Right atrium auricular region (tissue), 2 donors: ENCODE data around the gene ILDR2. TPM values are rescaled to one million over a fixed set of nuclear protein-coding genes. Genes with fewer than 3 reads are reported as not detected.

Experiments used
- DNase-seq: peaks from one replicate; pipeline ENCODE4 v3.0.0-alpha.2; 2019; ENCODE audit warnings: low spot score
- H3K27ac ChIP-seq, 2 donors: fragments of 200-600 bp; sonication (generic); 1 replicate in 1 of 2; 2 replicates in 1 of 2; pipeline ENCODE4 v1.5.1; 2016 to 2019
- H3K27me3 ChIP-seq, 2 donors: fragments of 200-600 bp; sonication (generic); one replicate each; pipeline versions ENCODE4 v1.5.1 to v1.6.0; 2017 to 2019
- H3K36me3 ChIP-seq: fragments of 200-600 bp; sonication (generic); one replicate; pipeline ENCODE4 v1.5.1; 2016
- H3K4me1 ChIP-seq, 2 donors: fragments of 200-600 bp; sonication (generic); one replicate each; pipeline versions ENCODE4 v1.5.1 to v1.6.0; 2017 to 2019
- H3K4me3 ChIP-seq, 2 donors: fragments of 200-600 bp; sonication (generic); 1 replicate in 1 of 2; 2 replicates in 1 of 2; pipeline ENCODE4 v1.5.1; 2017 to 2019; ENCODE audit warnings: mild to moderate bottlenecking in 1 of 2, moderate library complexity in 1 of 2
- H3K9me3 ChIP-seq, 2 donors: fragments of 200-600 bp; sonication (generic); one replicate each; pipeline ENCODE4 v1.5.1; 2019
- total RNA-seq, 2 donors: library from RNA; depleted of rRNA; stranded (reverse); fragments of >200 nt; gene quantifications; one replicate each; pipeline ENCODE4 v1.1.0, GENCODE V29; 2016
- TF ChIP-seq, protein P1 (sequence below), 2 donors: fragments of 200-600 bp; sonication (generic); IDR thresholded peaks; one replicate each; pipeline ENCODE4 v1.5.1; 2019; ENCODE audit warnings: antibody characterized with exemption in 2 of 2

The ILDR2 gene
- total RNA-seq, 2 donors from 2014 or later: 7.3 to 23.2 TPM

DNA sequence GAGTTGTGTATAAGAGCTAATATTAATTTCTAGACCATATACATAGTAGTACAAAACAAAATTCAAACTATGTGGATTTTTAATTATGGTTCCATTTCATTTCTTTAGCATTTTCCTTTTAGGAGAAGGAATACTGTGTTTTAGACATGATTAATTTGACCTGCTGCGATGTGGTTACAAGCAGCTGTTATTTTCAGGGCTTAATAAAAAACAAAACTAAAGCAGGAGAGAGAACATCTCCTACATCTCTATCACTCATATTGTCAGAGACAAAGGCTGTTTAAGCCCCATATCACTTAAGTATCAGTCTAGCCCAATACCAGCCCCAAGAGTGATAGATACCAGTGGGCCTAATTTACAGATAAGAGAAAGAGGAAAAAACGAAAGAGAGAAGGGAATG, 47.6 kb downstream of the ILDR2 start:
- H3K27me3 ChIP-seq: no peaks in the 10 kb centered on the region
- DNase-seq: no peak
- peak overlapping the region in 1 of 2 donors; percentile 82 for H3K27ac ChIP-seq
- H3K4me3 ChIP-seq: no peak overlapping the region
- no peaks in the 10 kb centered on the region for H3K36me3 ChIP-seq
- TF ChIP-seq, protein P1, sequence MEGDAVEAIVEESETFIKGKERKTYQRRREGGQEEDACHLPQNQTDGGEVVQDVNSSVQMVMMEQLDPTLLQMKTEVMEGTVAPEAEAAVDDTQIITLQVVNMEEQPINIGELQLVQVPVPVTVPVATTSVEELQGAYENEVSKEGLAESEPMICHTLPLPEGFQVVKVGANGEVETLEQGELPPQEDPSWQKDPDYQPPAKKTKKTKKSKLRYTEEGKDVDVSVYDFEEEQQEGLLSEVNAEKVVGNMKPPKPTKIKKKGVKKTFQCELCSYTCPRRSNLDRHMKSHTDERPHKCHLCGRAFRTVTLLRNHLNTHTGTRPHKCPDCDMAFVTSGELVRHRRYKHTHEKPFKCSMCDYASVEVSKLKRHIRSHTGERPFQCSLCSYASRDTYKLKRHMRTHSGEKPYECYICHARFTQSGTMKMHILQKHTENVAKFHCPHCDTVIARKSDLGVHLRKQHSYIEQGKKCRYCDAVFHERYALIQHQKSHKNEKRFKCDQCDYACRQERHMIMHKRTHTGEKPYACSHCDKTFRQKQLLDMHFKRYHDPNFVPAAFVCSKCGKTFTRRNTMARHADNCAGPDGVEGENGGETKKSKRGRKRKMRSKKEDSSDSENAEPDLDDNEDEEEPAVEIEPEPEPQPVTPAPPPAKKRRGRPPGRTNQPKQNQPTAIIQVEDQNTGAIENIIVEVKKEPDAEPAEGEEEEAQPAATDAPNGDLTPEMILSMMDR (IDR thresholded peaks at IDR 0.05): no peak
- peaks cover 0 to 28% of the 10 kb centered on the region in 2 donors for H3K4me1 ChIP-seq
- no peaks in the 10 kb centered on the region for H3K9me3 ChIP-seq

DNA sequence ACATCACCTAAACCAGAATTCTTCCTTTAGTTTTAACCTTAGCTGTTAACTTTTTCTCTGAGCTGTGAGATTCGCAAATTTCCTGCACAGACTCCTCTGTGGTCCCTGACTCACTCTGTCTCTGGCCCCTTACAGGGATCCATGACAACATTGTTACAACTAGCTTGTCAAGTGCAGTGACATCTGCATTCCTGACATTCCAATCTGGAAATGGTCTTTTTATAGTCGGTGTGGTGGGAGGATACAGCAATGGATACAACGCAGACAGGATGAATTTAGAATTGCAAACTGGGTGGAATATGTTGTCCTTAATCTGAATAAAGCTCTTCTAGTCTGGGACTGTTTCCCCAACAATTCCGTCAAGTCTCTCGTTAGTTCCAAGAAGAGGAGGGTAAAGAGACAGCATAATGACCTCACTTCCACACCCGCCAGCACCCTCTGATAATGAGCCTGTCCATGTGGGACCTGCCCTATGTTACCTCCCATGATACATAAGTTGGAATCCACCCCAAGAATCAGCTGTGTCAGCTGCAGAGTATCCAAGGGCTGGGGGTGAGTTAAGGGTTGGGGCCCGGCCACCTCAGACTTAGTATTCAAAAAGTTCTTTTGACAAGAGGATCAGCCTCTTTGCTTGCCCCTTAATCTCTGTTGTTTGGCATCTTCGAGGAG, 49.4 kb downstream of the ILDR2 start:
- no peaks in the 10 kb centered on the region for H3K36me3 ChIP-seq
- H3K4me3 ChIP-seq: no peak overlapping the region
- TF ChIP-seq, protein P1 (IDR thresholded peaks at IDR 0.05): no peak
- H3K4me1 ChIP-seq: peaks cover 0 to 37% of the 10 kb centered on the region in 2 donors
- H3K9me3 ChIP-seq: no peaks in the 10 kb centered on the region
- no peak for DNase-seq
- H3K27me3 ChIP-seq: no peaks in the 10 kb centered on the region
- H3K27ac ChIP-seq: peak overlapping the region; percentile 49 to 82

- TF ChIP-seq, protein P1 (IDR thresholded peaks at IDR 0.05): no peak
- no peaks in the 10 kb centered on the region for H3K36me3 ChIP-seq
- H3K4me1 ChIP-seq: peaks cover 0 to 42% of the 10 kb centered on the region in 2 donors
- no peak for DNase-seq
- H3K27me3 ChIP-seq: no peaks in the 10 kb centered on the region
- no peaks in the 10 kb centered on the region for H3K9me3 ChIP-seq
- no peak overlapping the region for H3K4me3 ChIP-seq
- peak overlapping the region; percentile 49 to 82 for H3K27ac ChIP-seq
These were observed 50.4 kb downstream of the ILDR2 start for GRCh38 chr1:166924823-166925541.

DNA sequence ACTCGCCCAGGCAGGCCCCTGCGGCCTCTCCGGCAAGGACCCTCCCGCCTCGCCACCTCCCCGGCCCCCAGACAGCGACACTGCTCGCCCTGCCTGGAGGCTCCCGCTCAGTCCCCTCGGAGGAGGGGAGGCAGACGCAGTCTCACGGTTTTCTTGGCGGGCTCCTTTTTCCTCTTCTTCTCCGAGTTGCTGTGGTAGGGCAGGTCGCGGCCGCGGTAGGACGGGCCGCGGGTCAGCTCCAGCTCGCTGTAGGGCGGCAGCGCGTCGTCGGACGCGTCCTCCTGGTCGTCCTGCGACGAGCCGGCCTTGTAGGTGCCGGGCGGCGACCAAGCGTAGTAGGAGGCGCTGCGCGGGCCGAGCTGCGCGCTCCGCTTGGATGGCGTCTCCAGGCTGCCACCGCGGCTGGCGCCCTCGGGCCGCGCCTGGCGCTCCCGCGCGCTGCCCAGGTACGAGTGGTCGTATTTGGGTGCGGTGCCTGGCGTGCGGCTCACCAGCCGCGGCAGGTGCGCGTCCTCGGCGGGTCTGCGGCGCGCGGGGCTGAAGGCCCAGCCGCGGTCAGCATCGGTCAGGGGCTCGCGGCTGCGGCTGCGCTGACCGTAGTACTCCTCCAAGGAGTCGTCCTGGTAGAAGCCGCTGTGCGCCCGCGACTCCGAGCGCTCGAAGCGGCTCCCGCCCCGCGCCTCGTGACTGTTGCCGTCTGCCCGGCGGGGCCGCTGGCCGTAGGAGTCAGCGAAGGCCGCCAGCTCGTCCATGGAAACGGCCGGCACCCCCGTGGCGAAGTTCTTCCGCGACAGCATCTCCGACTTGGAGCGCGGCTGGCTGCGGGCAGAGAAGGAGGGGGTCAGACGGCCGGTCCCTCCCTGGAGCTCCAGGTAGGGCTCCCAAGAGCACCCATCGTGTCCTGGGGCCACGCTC, 54.5 kb downstream of the ILDR2 start:
- Histone ChIP-seq H3K4me3 (peak overlapping the region; percentile 38 to 53), H3K27me3 (no peaks in the 10 kb centered on the region), H3K4me1 (peaks cover 0 to 29% of the 10 kb centered on the region in 2 donors), H3K27ac (peak overlapping the region; percentile 68 to 80), H3K9me3 (no peaks in the 10 kb centered on the region), H3K36me3 (no peaks in the 10 kb centered on the region)
- no peak for DNase-seq
- TF ChIP-seq, protein P1 (IDR thresholded peaks at IDR 0.05): no peak

- H3K9me3 ChIP-seq: no peaks in the 10 kb centered on the region
- H3K27ac ChIP-seq: peak overlapping the region in 1 of 2 donors; percentile 32
- H3K36me3 ChIP-seq: no peaks in the 10 kb centered on the region
- peaks cover 0 to 22% of the 10 kb centered on the region in 2 donors for H3K4me1 ChIP-seq
- no peaks in the 10 kb centered on the region for H3K27me3 ChIP-seq
- TF ChIP-seq, protein P1 (IDR thresholded peaks at IDR 0.05): no peak
- no peak overlapping the region for H3K4me3 ChIP-seq
- no peak for DNase-seq
These were observed 56.4 kb downstream of the ILDR2 start for GRCh38 chr1:166918956-166919316.
